ENCODE measurements around the gene TNFRSF19. TPM values are rescaled to one million over a fixed set of nuclear protein-coding genes. Genes with fewer than 3 reads are reported as not detected.

Gene TNFRSF19
- total and polyA plus RNA-seq, 2 of the 13 experiments (the other 11 are each of a cell fraction or from before 2014, with no cell fraction given), result 75.3 to 77.7 TPM

DNA sequence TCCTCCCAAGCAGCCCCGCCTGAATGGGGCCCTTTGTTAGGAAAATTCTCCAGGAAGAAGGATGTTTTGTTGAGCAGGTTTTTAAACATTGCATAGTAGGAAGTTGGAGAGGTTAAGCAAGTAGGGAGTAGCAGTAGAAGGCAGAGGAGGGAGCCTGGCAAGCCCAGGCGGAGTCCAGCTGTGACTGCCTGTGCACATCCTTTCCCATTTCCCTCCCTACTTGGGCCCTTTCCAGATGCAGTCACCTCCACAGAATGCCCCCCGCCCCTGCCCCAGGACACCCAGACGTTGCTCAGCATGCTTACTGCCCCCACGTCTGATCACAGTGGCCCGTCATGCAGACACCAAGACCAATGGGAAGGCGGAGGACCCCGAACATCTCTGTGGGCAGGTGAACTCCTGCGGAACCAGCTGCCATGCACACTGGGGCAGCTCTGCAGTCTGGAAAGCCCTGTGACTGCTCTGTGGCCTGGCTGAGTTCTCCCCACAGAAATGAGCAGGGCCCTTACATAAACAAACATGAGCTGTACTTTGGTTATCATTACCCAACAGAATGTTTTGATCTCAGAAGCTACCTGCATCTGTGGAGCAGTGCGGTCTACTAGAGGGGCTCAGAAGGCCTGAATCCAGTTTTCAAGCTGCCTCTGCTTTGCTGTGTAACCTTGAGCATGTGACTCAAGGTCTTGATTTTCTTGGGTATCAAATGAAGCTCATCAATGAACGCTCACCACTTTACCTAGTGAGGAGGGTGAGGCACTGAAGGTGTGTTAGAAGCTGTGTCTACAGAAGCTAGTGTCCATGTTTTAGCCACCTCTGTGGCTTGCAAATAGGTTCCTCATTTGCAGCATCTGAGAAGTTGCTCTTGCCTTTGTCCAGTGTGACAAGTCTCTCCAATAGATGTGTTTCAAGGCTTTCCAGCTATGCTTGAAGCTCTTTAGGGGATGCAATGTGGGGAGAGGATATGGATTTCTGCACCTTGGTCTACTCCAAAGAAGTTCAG is 84.2 kb downstream of the TNFRSF19 start (continued):
- TF ChIP-seq, protein P1, sequence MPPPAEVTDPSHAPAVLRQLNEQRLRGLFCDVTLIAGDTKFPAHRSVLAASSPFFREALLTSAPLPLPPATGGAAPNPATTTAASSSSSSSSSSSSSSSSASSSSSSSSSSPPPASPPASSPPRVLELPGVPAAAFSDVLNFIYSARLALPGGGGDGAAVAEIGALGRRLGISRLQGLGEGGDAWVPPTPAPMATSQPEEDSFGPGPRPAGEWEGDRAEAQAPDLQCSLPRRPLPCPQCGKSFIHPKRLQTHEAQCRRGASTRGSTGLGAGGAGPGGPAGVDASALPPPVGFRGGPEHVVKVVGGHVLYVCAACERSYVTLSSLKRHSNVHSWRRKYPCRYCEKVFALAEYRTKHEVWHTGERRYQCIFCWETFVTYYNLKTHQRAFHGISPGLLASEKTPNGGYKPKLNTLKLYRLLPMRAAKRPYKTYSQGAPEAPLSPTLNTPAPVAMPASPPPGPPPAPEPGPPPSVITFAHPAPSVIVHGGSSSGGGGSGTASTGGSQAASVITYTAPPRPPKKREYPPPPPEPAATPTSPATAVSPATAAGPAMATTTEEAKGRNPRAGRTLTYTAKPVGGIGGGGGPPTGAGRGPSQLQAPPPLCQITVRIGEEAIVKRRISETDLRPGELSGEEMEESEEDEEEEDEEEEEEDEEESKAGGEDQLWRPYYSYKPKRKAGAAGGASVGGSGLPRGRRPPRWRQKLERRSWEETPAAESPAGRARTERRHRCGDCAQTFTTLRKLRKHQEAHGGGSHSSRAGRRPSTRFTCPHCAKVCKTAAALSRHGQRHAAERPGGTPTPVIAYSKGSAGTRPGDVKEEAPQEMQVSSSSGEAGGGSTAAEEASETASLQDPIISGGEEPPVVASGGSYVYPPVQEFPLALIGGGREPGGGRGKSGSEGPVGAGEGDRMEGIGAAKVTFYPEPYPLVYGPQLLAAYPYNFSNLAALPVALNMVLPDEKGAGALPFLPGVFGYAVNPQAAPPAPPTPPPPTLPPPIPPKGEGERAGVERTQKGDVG (CRISPR knock-in tag; IDR thresholded peaks at IDR 0.05; ENCODE audit: borderline replicate concordance), result no peak
- TF ChIP-seq ZNF709 (CRISPR knock-in tag; IDR thresholded peaks at IDR 0.05) (no peak), ZNF768 (CRISPR knock-in tag; IDR thresholded peaks at IDR 0.05) (no peak; the same call in 1 of the 2 replicates), NCOA5 (CRISPR knock-in tag; IDR thresholded peaks at IDR 0.05) (no peak), ZSCAN12 (CRISPR knock-in tag; IDR thresholded peaks at IDR 0.05) (no peak), NR3C1 (CRISPR knock-in tag; IDR thresholded peaks at IDR 0.05) (no peak), ZNF563 (CRISPR knock-in tag; IDR thresholded peaks at IDR 0.05) (no peak), ZNF792 (CRISPR knock-in tag; IDR thresholded peaks at IDR 0.05) (peak; percentile 64; the same call in 1 of the 2 replicates), HNF4G (IDR thresholded peaks at IDR 0.05; ENCODE audit: borderline replicate concordance, low read depth, low read length) (peak; percentile 44), HNF4G (CRISPR knock-in tag; IDR thresholded peaks at IDR 0.05; ENCODE audit: borderline replicate concordance, low read depth) (peak; percentile 55; the same call in 1 of the 2 replicates), FOXM1 (CRISPR knock-in tag; IDR thresholded peaks at IDR 0.05) (no peak), PITX1 (CRISPR knock-in tag; IDR thresholded peaks at IDR 0.05) (peak; percentile 71; the same call in 1 of the 2 replicates), NAIF1 (CRISPR knock-in tag; IDR thresholded peaks at IDR 0.05; ENCODE audit: borderline replicate concordance) (no peak)
- TF ChIP-seq, protein P2, sequence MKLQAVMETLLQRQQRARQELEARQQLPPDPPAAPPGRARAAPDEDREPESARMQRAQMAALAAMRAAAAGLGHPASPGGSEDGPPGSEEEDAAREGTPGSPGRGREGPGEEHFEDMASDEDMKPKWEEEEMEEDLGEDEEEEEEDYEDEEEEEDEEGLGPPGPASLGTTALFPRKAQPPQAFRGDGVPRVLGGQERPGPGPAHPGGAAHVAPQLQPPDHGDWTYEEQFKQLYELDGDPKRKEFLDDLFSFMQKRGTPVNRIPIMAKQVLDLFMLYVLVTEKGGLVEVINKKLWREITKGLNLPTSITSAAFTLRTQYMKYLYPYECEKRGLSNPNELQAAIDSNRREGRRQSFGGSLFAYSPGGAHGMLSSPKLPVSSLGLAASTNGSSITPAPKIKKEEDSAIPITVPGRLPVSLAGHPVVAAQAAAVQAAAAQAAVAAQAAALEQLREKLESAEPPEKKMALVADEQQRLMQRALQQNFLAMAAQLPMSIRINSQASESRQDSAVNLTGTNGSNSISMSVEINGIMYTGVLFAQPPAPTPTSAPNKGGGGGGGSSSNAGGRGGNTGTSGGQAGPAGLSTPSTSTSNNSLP (IDR thresholded peaks at IDR 0.05; ENCODE audit: low read depth, low read length), result peak; percentile 50; the same call in 1 of the 2 replicates
- TF ChIP-seq, protein P3, sequence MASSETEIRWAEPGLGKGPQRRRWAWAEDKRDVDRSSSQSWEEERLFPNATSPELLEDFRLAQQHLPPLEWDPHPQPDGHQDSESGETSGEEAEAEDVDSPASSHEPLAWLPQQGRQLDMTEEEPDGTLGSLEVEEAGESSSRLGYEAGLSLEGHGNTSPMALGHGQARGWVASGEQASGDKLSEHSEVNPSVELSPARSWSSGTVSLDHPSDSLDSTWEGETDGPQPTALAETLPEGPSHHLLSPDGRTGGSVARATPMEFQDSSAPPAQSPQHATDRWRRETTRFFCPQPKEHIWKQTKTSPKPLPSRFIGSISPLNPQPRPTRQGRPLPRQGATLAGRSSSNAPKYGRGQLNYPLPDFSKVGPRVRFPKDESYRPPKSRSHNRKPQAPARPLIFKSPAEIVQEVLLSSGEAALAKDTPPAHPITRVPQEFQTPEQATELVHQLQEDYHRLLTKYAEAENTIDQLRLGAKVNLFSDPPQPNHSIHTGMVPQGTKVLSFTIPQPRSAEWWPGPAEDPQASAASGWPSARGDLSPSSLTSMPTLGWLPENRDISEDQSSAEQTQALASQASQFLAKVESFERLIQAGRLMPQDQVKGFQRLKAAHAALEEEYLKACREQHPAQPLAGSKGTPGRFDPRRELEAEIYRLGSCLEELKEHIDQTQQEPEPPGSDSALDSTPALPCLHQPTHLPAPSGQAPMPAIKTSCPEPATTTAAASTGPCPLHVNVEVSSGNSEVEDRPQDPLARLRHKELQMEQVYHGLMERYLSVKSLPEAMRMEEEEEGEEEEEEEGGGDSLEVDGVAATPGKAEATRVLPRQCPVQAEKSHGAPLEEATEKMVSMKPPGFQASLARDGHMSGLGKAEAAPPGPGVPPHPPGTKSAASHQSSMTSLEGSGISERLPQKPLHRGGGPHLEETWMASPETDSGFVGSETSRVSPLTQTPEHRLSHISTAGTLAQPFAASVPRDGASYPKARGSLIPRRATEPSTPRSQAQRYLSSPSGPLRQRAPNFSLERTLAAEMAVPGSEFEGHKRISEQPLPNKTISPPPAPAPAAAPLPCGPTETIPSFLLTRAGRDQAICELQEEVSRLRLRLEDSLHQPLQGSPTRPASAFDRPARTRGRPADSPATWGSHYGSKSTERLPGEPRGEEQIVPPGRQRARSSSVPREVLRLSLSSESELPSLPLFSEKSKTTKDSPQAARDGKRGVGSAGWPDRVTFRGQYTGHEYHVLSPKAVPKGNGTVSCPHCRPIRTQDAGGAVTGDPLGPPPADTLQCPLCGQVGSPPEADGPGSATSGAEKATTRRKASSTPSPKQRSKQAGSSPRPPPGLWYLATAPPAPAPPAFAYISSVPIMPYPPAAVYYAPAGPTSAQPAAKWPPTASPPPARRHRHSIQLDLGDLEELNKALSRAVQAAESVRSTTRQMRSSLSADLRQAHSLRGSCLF (CRISPR knock-in tag; IDR thresholded peaks at IDR 0.05; ENCODE audit: borderline replicate concordance), result no peak
- TF ChIP-seq, protein P4, sequence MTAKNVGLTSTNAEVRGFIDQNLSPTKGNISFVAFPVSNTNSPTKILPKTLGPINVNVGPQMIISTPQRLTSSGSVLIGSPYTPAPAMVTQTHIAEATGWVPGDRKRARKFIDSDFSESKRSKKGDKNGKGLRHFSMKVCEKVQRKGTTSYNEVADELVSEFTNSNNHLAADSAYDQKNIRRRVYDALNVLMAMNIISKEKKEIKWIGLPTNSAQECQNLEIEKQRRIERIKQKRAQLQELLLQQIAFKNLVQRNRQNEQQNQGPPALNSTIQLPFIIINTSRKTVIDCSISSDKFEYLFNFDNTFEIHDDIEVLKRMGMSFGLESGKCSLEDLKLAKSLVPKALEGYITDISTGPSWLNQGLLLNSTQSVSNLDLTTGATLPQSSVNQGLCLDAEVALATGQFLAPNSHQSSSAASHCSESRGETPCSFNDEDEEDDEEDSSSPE (CRISPR knock-in tag; IDR thresholded peaks at IDR 0.05), result no peak
